BLaER1 treated with 17β-estradiol and CSF1 and Interleukin-3, amounts not matched to agents 10 nM and 100 nM (cell line): Measurements from ENCODE around the gene MYL11.
"Not testable (repeated sequence)": the region's sequence is repeated elsewhere in the genome, so short reads cannot be mapped to it uniquely, and the experiment has no call there.

ENCODE experiments used
- H3K27ac ChIP-seq, 11 experiments: shearing (Covaris generic); formaldehyde crosslinking; 2 replicates each; pipeline ENCODE4 v1.8.1; 2022
- H3K27me3 ChIP-seq, 11 experiments: shearing (Covaris generic); formaldehyde crosslinking; 2 replicates each; pipeline ENCODE4 v1.8.1; 2022
- H3K36me3 ChIP-seq, 11 experiments: shearing (Covaris generic); formaldehyde crosslinking; 2 replicates each; pipeline ENCODE4 v1.8.1; 2022
- H3K4me1 ChIP-seq, 10 experiments: shearing (Covaris generic); formaldehyde crosslinking; 2 replicates each; pipeline ENCODE4 v1.8.1; 2022
- H3K4me2 ChIP-seq, 11 experiments: shearing (Covaris generic); formaldehyde crosslinking; 2 replicates each; pipeline ENCODE4 v1.8.1; 2022
- H3K4me3 ChIP-seq, 10 experiments: shearing (Covaris generic); formaldehyde crosslinking; 2 replicates each; pipeline ENCODE4 v1.8.1; 2022
- H3K9ac ChIP-seq, 11 experiments: shearing (Covaris generic); formaldehyde crosslinking; 2 replicates each; pipeline ENCODE4 v1.8.1; 2022
- H3K9me3 ChIP-seq, 11 experiments: shearing (Covaris generic); formaldehyde crosslinking; replicated peaks in 1 of 11; 2 replicates each; pipeline ENCODE4 v1.8.1; 2022
- H4K20me1 ChIP-seq, 11 experiments: shearing (Covaris generic); formaldehyde crosslinking; 2 replicates each; pipeline ENCODE4 v1.8.1; 2022
- Cebpa-rat ChIP-seq, 11 experiments: shearing (Covaris generic); IDR thresholded peaks; 2 replicates each; pipeline ENCODE4 v1.8.1; 2022

The MYL11 gene

GRCh38 chr16:30374538-30374937, at the start of gene MYL11:
Gene MYL11, plus strand, starts transcription at chr16:30374802. Its CDS starts 56 bp downstream, at chr16:30374858.
- H3K9me3 ChIP-seq = no peaks in the 10 kb centered on the region
- no peaks in the 10 kb centered on the region for H3K36me3 ChIP-seq
- peak within 1 kb of the TSS in 4 of 11 experiments; percentile 12 to 45 (median 18); a peak in 4 of 22 replicates for H3K4me2 ChIP-seq
- peaks cover 0 to 2% (median 1%) of the 10 kb centered on the region in 11 experiments; a peak in 12 of 22 replicates for H4K20me1 ChIP-seq
- no peaks in the 10 kb centered on the region for H3K27me3 ChIP-seq
- no peak within 1 kb of the TSS for H3K4me3 ChIP-seq
- no peak for TF ChIP-seq Cebpa-rat (IDR thresholded peaks at IDR 0.05)
- H3K27ac ChIP-seq = 0 out of 22 replicates have a peak within 1 kb of the TSS, but pooled peaks of 2 of the 11 experiments have one; percentile 100
- peak within 1 kb of the TSS in 3 of 11 experiments; percentile 6 to 36 (median 23); a peak in 3 of 22 replicates for H3K9ac ChIP-seq
- peaks cover 30 to 68% (median 48%) of the 10 kb centered on the region in 10 experiments for H3K4me1 ChIP-seq

- Histone ChIP-seq H4K20me1 (peaks cover 0 to 26% (median 20%) of the 10 kb centered on the region in 11 experiments; a peak in 15 of 22 replicates), H3K4me3 (peak overlapping the region; percentile 68 to 79 (median 74)), H3K27ac (peak overlapping the region; percentile 87 to 94 (median 91)), H3K9ac (peak overlapping the region; percentile 90 to 94 (median 91)), H3K4me1 (peaks cover 20 to 32% (median 25%) of the 10 kb centered on the region in 10 experiments), H3K4me2 (peak overlapping the region in 6 of 11 experiments; percentile 15 to 78 (median 37); a peak in 9 of 22 replicates)
- not testable (repeated sequence) for H3K9me3 ChIP-seq, H3K27me3 ChIP-seq, H3K36me3 ChIP-seq
Observed at GRCh38 chr16:30334473-30334989, 40.1 kb upstream of the MYL11 start.

GRCh38 chr16:30335028-30335597, 39.5 kb upstream of the MYL11 start:
- Histone ChIP-seq H3K9ac (peak overlapping the region; percentile 90 to 94 (median 91)), H3K4me2 (peak overlapping the region; percentile 78 to 97 (median 93)), H3K4me1 (peaks cover 20 to 38% (median 30%) of the 10 kb centered on the region in 10 experiments), H4K20me1 (peaks cover 0 to 21% (median 14%) of the 10 kb centered on the region in 11 experiments; a peak in 14 of 22 replicates), H3K27ac (peak overlapping the region; percentile 87 to 94 (median 91)), H3K4me3 (peak overlapping the region; percentile 68 to 79 (median 74))
- H3K9me3 ChIP-seq, H3K36me3 ChIP-seq, H3K27me3 ChIP-seq: not testable (repeated sequence)

GRCh38 chr16:30335598-30336474, 38.8 kb upstream of the MYL11 start:
- no peaks in the 10 kb centered on the region for H3K36me3 ChIP-seq
- peaks cover 0 to 17% (median 10%) of the 10 kb centered on the region in 11 experiments; a peak in 12 of 22 replicates for H4K20me1 ChIP-seq
- H3K4me2 ChIP-seq = peak overlapping the region; percentile 78 to 97 (median 93)
- H3K4me3 ChIP-seq = peak overlapping the region; percentile 68 to 79 (median 74)
- no peaks in the 10 kb centered on the region for H3K27me3 ChIP-seq
- peak overlapping the region; percentile 90 to 94 (median 91) for H3K9ac ChIP-seq
- H3K9me3 ChIP-seq = no peaks in the 10 kb centered on the region
- no peak for TF ChIP-seq Cebpa-rat (IDR thresholded peaks at IDR 0.05)
- H3K27ac ChIP-seq = peak overlapping the region; percentile 42 to 94 (median 91); a peak in 21 of 22 replicates
- peaks cover 26 to 45% (median 37%) of the 10 kb centered on the region in 10 experiments for H3K4me1 ChIP-seq

- H3K4me2 ChIP-seq = peak overlapping the region in 9 of 11 experiments; percentile 43 to 97 (median 71); a peak in 16 of 22 replicates
- H3K4me3 ChIP-seq, H3K9me3 ChIP-seq, H3K36me3 ChIP-seq, H3K27me3 ChIP-seq, H4K20me1 ChIP-seq, H3K9ac ChIP-seq: not testable (repeated sequence)
- H3K4me1 ChIP-seq = peaks cover 34 to 59% (median 55%) of the 10 kb centered on the region in 10 experiments
- peak overlapping the region in 4 of 11 experiments; percentile 31 to 47 (median 32); a peak in 3 of 22 replicates for H3K27ac ChIP-seq
Observed at GRCh38 chr16:30337964-30338357, 36.6 kb upstream of the MYL11 start.

GRCh38 chr16:30338715-30339114, 35.9 kb upstream of the MYL11 start:
- not testable (repeated sequence) for H3K9me3 ChIP-seq, H3K4me3 ChIP-seq, H3K9ac ChIP-seq, H4K20me1 ChIP-seq, H3K36me3 ChIP-seq, H3K4me2 ChIP-seq, H3K27me3 ChIP-seq, H3K27ac ChIP-seq
- H3K4me1 ChIP-seq = peaks cover 36 to 66% (median 63%) of the 10 kb centered on the region in 10 experiments

GRCh38 chr16:30340621-30341020, 34.0 kb upstream of the MYL11 start:
- Histone ChIP-seq H3K36me3 (no peaks in the 10 kb centered on the region), H3K27me3 (no peaks in the 10 kb centered on the region), H3K9ac (peak overlapping the region in 2 of 11 experiments; percentile 30 to 44; a peak in 6 of 22 replicates), H3K4me1 (peaks cover 36 to 66% (median 62%) of the 10 kb centered on the region in 10 experiments), H3K9me3 (no peaks in the 10 kb centered on the region), H4K20me1 (no peaks in the 10 kb centered on the region), H3K4me3 (0 out of 20 replicates have a peak overlapping the region, but pooled peaks of 1 of the 10 experiments have one; percentile 2), H3K27ac (peak overlapping the region in 5 of 11 experiments; percentile 5 to 32 (median 28); a peak in 6 of 22 replicates), H3K4me2 (peak overlapping the region; percentile 48 to 86 (median 67))
- TF ChIP-seq Cebpa-rat (IDR thresholded peaks at IDR 0.05) = no peak

- Histone ChIP-seq H3K4me1 (peaks cover 22 to 53% (median 49%) of the 10 kb centered on the region in 10 experiments), H3K9ac (peak overlapping the region in 3 of 11 experiments; percentile 1 to 49 (median 22); a peak in 3 of 22 replicates), H3K27ac (peak overlapping the region in 3 of 11 experiments; percentile 17 to 38 (median 32); a peak in 2 of 22 replicates), H3K4me2 (peak overlapping the region in 9 of 11 experiments; percentile 37 to 69 (median 58); a peak in 10 of 22 replicates)
- not testable (repeated sequence) for H4K20me1 ChIP-seq, H3K4me3 ChIP-seq, H3K9me3 ChIP-seq, H3K36me3 ChIP-seq, H3K27me3 ChIP-seq
Observed at GRCh38 chr16:30341971-30342370, 32.6 kb upstream of the MYL11 start.
